Smooth muscle cell (in vitro differentiated cells): ENCODE data around the gene TBXA2R. TPM values are rescaled to one million over a fixed set of nuclear protein-coding genes. Genes with fewer than 3 reads are reported as not detected.

Source experiments
- DNase-seq: peaks from one replicate; lab custom pipeline; 2025; ENCODE audit not compliant: unreplicated experiment; lab: John Stamatoyannopoulos, UW
- H2AFZ ChIP-seq: fragments of 200-600 bp; sonication (generic); 2 replicates; pipeline ENCODE4 v1.6.0; 2016; ENCODE audit warnings: antibody characterized with exemption, low read depth, mild to moderate bottlenecking
- H3F3A ChIP-seq: fragments of 200-600 bp; sonication (generic); 2 replicates; pipeline ENCODE4 v1.6.0; 2017; ENCODE audit warnings: antibody characterized with exemption, low read depth
- H3K27ac ChIP-seq: fragments of 200-600 bp; sonication (generic); 2 replicates; pipeline ENCODE4 v1.5.1; 2016; ENCODE audit warnings: low read depth, mild to moderate bottlenecking
- H3K27me3 ChIP-seq: fragments of 200-600 bp; sonication (generic); 2 replicates; pipeline ENCODE4 v1.6.1; 2016; ENCODE audit warnings: low read depth, mild to moderate bottlenecking
- H3K36me3 ChIP-seq: fragments of 200-600 bp; sonication (generic); 2 replicates; pipeline ENCODE4 v1.5.1; 2016; ENCODE audit warnings: low read depth
- H3K4me1 ChIP-seq: fragments of 200-600 bp; sonication (generic); 2 replicates; pipeline ENCODE4 v1.5.1; 2016; ENCODE audit warnings: low read depth
- H3K4me2 ChIP-seq: fragments of 200-600 bp; sonication (generic); 2 replicates; pipeline ENCODE4 v1.6.0; 2016; ENCODE audit warnings: mild to moderate bottlenecking
- H3K4me3 ChIP-seq: fragments of 200-600 bp; sonication (generic); 2 replicates; pipeline ENCODE4 v1.5.1; 2016; ENCODE audit warnings: mild to moderate bottlenecking
- H3K79me2 ChIP-seq: fragments of 200-600 bp; sonication (generic); 2 replicates; pipeline ENCODE4 v1.6.0; 2016; ENCODE audit warnings: low read depth, mild to moderate bottlenecking
- H3K9ac ChIP-seq: fragments of 200-600 bp; sonication (generic); 2 replicates; pipeline ENCODE4 v1.6.0; 2016; ENCODE audit warnings: low read depth
- H3K9me3 ChIP-seq: fragments of 200-600 bp; sonication (generic); replicated peaks from 2 replicates; pipeline ENCODE4 v1.5.1; 2016; ENCODE audit warnings: low read depth
- H4K20me1 ChIP-seq: fragments of 200-600 bp; sonication (generic); 2 replicates; pipeline ENCODE4 v1.6.0; 2016; ENCODE audit warnings: low read depth
- CTCF ChIP-seq: fragments of 200-600 bp; sonication (generic); IDR thresholded peaks from 2 replicates; pipeline ENCODE4 v1.5.1; 2017; ENCODE audit warnings: borderline replicate concordance, mild to moderate bottlenecking, antibody characterized with exemption; ENCODE audit not compliant: insufficient read depth, poor library complexity, severe bottlenecking
- WGBS: methylation state at CpG from one replicate; pipeline ENCODE4 v1.1.7; 2016; ENCODE audit warnings: low lambda C conversion rate; 5-methylcytosine and 5-hydroxymethylcytosine counted together
- polyA plus RNA-seq: library from polyadenylated mRNA; unstranded; fragments of >200 nt; fragmentation: Nextera tagmentation; extraction: Ambion mirVana; gene quantifications from 2 replicates; pipeline ENCODE4 v1.2.1, GENCODE V29; 2016
- total RNA-seq: library from RNA; depleted of rRNA; stranded (reverse); fragments of >200 nt; gene quantifications from 2 replicates; pipeline ENCODE4 v1.2.3, GENCODE V29; 2014

The TBXA2R gene
- total and polyA plus RNA-seq, 2 experiments from 2014 or later, result 1.7 to 9.3 TPM

- no peaks in the 10 kb centered on the region for H3K9me3 ChIP-seq
- WGBS, result 98% methylated on average over 16 of the region's 23 CpGs
- H2AFZ ChIP-seq, result no peak overlapping the region
- no peak for DNase-seq
- H3K4me1 ChIP-seq, result no peaks in the 10 kb centered on the region
- no peak overlapping the region for H3K4me2 ChIP-seq
- H3K27ac ChIP-seq, result no peak overlapping the region
- no peaks in the 10 kb centered on the region for H4K20me1 ChIP-seq
- no peaks in the 10 kb centered on the region for H3K79me2 ChIP-seq
- no peak for TF ChIP-seq CTCF
- H3K36me3 ChIP-seq, result no peaks in the 10 kb centered on the region
- H3K4me3 ChIP-seq, result no peak overlapping the region
- no peaks in the 10 kb centered on the region for H3K27me3 ChIP-seq
- H3K9ac ChIP-seq, result no peak overlapping the region
- H3F3A ChIP-seq, result no peaks in the 10 kb centered on the region
Observed at GRCh38 chr19:3637621-3638020, 30.9 kb upstream of the TBXA2R start.

DNA sequence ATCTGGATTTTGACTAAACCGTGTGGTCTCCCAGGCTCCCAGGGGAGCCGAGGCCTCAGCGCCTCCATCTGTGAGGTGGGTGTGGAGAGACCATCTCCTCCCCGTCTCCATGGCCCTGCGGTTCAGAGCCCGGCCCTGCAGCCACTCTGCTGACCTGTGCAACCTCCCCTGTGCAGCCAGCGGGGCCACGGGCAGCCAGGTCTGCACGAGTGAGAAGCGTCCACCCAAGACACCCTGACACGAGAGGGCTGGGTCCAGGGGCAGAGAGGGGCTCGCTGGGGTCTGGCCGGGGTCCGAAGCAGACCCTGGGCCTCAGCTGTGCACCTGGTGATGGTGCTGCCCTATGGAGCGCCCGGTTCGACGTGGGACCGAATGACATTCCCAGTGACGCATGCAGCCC is 30.3 kb upstream of the TBXA2R start:
- Histone ChIP-seq H4K20me1 (no peaks in the 10 kb centered on the region), H3K9me3 (no peaks in the 10 kb centered on the region), H3K27me3 (no peaks in the 10 kb centered on the region), H3K9ac (no peak overlapping the region), H3K4me2 (no peak overlapping the region), H3K79me2 (no peaks in the 10 kb centered on the region), H3K4me1 (no peaks in the 10 kb centered on the region), H3F3A (no peaks in the 10 kb centered on the region), H3K36me3 (no peaks in the 10 kb centered on the region), H3K4me3 (no peak overlapping the region), H3K27ac (no peak overlapping the region), H2AFZ (no peak overlapping the region)
- 95% methylated on average over 19 of the region's 20 CpGs for WGBS
- no peak for DNase-seq
- TF ChIP-seq CTCF, result no peak

GRCh38 chr19:3636506-3636905 is 29.8 kb upstream of the TBXA2R start:
- Histone ChIP-seq H3K36me3 (no peaks in the 10 kb centered on the region), H3K27ac (no peak overlapping the region), H3F3A (no peaks in the 10 kb centered on the region), H3K4me3 (no peak overlapping the region), H3K9ac (no peak overlapping the region), H3K9me3 (no peaks in the 10 kb centered on the region), H3K79me2 (no peaks in the 10 kb centered on the region), H3K4me1 (no peaks in the 10 kb centered on the region), H4K20me1 (no peaks in the 10 kb centered on the region), H3K4me2 (no peak overlapping the region), H3K27me3 (no peaks in the 10 kb centered on the region), H2AFZ (no peak overlapping the region)
- no peak for DNase-seq
- 95% methylated on average over 20 of the region's 20 CpGs for WGBS
- no peak for TF ChIP-seq CTCF

GRCh38 chr19:3634496-3635045 is 27.9 kb upstream of the TBXA2R start:
- H3K4me1 ChIP-seq, result no peaks in the 10 kb centered on the region
- no peak overlapping the region for H3K4me2 ChIP-seq
- H3K27me3 ChIP-seq, result no peaks in the 10 kb centered on the region
- TF ChIP-seq CTCF, result no peak
- WGBS, result 97% methylated on average over 15 of the region's 19 CpGs
- no peak for DNase-seq
- no peaks in the 10 kb centered on the region for H3K9me3 ChIP-seq
- H4K20me1 ChIP-seq, result no peaks in the 10 kb centered on the region
- H2AFZ ChIP-seq, result no peak overlapping the region
- no peak overlapping the region for H3K9ac ChIP-seq
- no peaks in the 10 kb centered on the region for H3F3A ChIP-seq
- no peak overlapping the region for H3K4me3 ChIP-seq
- no peaks in the 10 kb centered on the region for H3K79me2 ChIP-seq
- no peaks in the 10 kb centered on the region for H3K36me3 ChIP-seq
- no peak overlapping the region for H3K27ac ChIP-seq
